ENCODE results near the gene EDDM3A. TPM values are rescaled to one million over a fixed set of nuclear protein-coding genes. Genes with fewer than 3 reads are reported as not detected.
A peak's percentile ranks its signal among the peaks of the same experiment; 100 is the strongest.
"Not testable (repeated sequence)": the region's sequence is repeated elsewhere in the genome, so short reads cannot be mapped to it uniquely, and the experiment has no call there.

EDDM3A gene
- total RNA-seq, 1 donor from 2014 or later: not detected

DNA sequence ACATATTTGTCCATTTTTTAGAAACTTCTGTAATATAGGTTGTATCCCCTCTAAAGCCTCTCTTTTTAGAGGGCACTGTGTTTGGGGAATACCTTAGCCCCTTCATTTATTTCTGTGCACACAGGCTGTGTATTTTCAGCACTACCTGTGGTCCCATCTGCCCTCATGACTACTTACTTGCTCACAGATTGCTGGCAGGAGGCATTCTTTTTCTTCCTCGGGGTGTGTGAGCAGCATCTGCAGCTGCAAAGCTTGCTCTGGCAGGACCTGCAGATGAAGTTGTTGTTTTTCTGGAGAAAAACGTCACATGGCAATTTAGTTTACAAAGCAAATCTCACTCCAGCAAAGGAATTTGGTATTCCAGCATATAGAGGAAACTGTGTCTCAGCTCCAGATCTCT lies 32.8 kb upstream of the EDDM3A start:
- DNase-seq (ENCODE audit: low read depth) (peak; percentile 54), FAIRE-seq (no peak)
- H3K27me3 ChIP-seq (ENCODE audit: control insufficient read depth, insufficient read depth, low read length): no peaks in the 10 kb centered on the region
- H3K36me3 ChIP-seq (ENCODE audit: control insufficient read depth, insufficient read depth, low read length): no peaks in the 10 kb centered on the region
- no peak overlapping the region for H3K4me3 ChIP-seq (ENCODE audit: low read depth, low read length)
- TF ChIP-seq, protein P1, sequence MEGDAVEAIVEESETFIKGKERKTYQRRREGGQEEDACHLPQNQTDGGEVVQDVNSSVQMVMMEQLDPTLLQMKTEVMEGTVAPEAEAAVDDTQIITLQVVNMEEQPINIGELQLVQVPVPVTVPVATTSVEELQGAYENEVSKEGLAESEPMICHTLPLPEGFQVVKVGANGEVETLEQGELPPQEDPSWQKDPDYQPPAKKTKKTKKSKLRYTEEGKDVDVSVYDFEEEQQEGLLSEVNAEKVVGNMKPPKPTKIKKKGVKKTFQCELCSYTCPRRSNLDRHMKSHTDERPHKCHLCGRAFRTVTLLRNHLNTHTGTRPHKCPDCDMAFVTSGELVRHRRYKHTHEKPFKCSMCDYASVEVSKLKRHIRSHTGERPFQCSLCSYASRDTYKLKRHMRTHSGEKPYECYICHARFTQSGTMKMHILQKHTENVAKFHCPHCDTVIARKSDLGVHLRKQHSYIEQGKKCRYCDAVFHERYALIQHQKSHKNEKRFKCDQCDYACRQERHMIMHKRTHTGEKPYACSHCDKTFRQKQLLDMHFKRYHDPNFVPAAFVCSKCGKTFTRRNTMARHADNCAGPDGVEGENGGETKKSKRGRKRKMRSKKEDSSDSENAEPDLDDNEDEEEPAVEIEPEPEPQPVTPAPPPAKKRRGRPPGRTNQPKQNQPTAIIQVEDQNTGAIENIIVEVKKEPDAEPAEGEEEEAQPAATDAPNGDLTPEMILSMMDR (IDR thresholded peaks at IDR 0.05; ENCODE audit: insufficient read depth, low read length, severe bottlenecking): no peak

DNA sequence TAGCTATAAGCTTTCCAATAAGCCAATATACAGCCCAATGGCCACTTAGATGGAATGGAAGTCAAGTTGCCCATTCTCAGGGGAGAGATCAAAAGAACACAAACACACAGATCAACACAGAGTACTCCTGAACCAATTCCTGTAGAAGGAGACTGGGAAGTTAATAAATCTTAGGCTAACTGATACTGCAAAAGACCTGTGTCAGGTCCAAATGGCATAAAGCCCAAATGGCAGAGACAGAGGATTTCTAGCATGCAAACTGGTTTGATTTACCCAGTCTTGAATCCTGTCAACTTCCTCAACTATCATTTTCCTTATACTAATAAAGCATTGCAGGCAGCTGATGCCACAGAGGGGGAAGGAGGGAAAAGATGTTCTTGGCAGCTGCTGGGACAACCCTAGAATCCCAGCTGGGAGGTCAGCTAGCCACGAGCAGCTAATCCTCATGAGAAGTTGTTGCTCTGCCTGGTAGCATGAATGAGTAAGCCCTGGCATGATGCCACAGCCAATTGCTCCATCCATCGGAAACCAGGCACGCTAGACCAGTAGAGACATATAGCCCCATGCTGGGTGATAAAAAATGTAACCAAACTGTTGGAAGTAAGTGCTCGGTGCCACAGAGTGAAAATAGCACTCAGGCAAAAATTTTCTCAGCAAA lies 31.0 kb upstream of the EDDM3A start:
- Histone ChIP-seq H3K27me3 (ENCODE audit: control insufficient read depth, insufficient read depth, low read length) (no peaks in the 10 kb centered on the region), H3K4me3 (ENCODE audit: low read depth, low read length) (no peak overlapping the region), H3K36me3 (ENCODE audit: control insufficient read depth, insufficient read depth, low read length) (no peaks in the 10 kb centered on the region)
- peak; percentile 88 for DNase-seq (ENCODE audit: low read depth)
- TF ChIP-seq, protein P1 (IDR thresholded peaks at IDR 0.05; ENCODE audit: insufficient read depth, low read length, severe bottlenecking): no peak
- FAIRE-seq: peak; percentile 60

DNA sequence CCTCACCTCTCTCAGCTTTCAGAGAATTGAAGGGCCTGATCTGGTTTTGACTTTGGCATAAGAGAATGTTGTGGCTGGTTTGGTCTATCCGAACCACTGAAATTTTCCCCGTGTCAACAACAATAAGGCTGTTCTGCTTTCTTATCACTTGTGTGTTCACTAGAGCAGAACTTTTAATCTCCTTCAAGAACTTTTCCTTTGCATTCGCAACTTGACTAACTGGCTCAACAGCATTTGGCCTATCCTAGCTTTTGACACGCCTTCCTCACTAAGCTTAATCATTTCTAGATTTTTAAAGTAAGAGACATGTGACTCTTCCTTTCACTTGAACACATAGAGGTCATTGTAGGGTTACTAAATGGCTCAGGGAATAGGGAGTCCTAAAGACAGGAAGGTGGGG lies 25.9 kb upstream of the EDDM3A start:
- no peak for FAIRE-seq
- TF ChIP-seq, protein P1 (IDR thresholded peaks at IDR 0.05; ENCODE audit: insufficient read depth, low read length, severe bottlenecking): no peak
- DNase-seq (ENCODE audit: low read depth): peak; percentile 67

DNA sequence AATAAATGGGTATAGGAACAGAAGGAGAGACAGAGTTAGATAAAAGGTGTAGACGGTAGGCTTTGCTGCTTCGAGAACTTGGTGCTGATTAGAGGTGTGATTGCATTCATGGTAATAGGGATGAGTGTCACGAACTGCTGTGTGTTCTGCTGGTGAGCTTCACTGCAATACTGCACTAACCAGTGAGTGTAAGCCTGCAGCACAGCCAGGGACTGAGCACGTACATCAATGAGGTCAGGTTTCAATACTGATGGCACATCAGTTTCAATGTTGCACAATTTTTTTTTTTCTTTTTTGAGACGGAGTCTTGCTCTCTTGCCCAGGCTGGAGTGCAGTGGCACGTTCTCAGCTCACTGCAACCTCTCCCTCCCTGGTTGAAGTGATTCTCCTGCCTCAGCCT lies 24.9 kb upstream of the EDDM3A start:
- TF ChIP-seq, protein P1 (IDR thresholded peaks at IDR 0.05; ENCODE audit: insufficient read depth, low read length, severe bottlenecking): no peak
- DNase-seq (ENCODE audit: low read depth) (no peak), FAIRE-seq (no peak)
- Histone ChIP-seq H3K4me3 (ENCODE audit: low read depth, low read length) (no peak overlapping the region), H3K36me3 (ENCODE audit: control insufficient read depth, insufficient read depth, low read length) (no peaks in the 10 kb centered on the region), H3K27me3 (ENCODE audit: control insufficient read depth, insufficient read depth, low read length) (no peaks in the 10 kb centered on the region)

More for the DNA sequence above, 25.9 kb upstream of the EDDM3A start:
- no peaks in the 10 kb centered on the region for H3K36me3 ChIP-seq (ENCODE audit: control insufficient read depth, insufficient read depth, low read length)
- no peak overlapping the region for H3K4me3 ChIP-seq (ENCODE audit: low read depth, low read length)
- H3K27me3 ChIP-seq (ENCODE audit: control insufficient read depth, insufficient read depth, low read length): no peaks in the 10 kb centered on the region

DNA sequence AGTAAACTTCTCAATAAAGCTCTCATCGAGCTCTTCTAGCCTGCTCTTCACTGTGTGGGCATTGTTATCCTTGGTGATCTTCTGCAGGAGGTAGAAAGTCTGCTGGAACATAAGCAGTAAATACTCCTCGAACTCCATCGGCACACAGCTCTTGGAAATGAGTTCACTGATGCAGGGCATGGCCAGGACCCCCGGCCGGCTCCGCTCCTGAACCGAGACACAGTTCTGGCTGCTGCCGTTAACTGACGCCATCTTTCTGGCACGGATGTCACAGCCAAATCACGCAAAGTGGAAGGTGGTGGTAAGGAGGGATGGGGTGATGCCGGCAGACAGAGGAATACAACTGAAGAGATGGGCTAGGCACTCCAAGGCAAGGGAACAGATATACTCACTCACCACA lies 23.7 kb upstream of the EDDM3A start:
- Histone ChIP-seq H3K27me3 (ENCODE audit: control insufficient read depth, insufficient read depth, low read length) (no peaks in the 10 kb centered on the region), H3K36me3 (ENCODE audit: control insufficient read depth, insufficient read depth, low read length) (no peaks in the 10 kb centered on the region), H3K4me3 (ENCODE audit: low read depth, low read length) (no peak overlapping the region)
- FAIRE-seq (no peak), DNase-seq (ENCODE audit: low read depth) (no peak)
- TF ChIP-seq, protein P1 (IDR thresholded peaks at IDR 0.05; ENCODE audit: insufficient read depth, low read length, severe bottlenecking): no peak

DNA sequence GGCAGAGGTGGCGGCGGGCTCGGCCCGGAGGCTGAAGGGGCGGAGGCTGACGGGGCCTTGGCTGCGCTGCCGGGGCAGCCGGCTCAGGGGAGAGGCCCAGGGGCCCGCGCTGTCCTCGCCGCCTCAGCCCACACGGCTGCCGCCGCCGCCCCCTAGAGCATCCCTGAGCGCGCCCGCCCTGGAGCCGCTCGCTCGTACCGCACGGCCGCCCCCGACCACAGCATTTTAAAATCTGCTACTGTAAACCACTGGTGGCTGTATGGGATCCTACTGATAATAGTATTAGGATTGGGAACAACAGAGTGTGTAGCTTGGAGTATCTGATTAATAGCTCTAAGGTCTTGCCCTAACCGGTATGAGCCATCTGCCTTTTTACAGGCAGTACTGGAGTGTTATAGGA lies 22.2 kb upstream of the EDDM3A start:
- TF ChIP-seq, protein P1 (IDR thresholded peaks at IDR 0.05; ENCODE audit: insufficient read depth, low read length, severe bottlenecking): no peak
- Histone ChIP-seq H3K36me3 (ENCODE audit: control insufficient read depth, insufficient read depth, low read length) (no peaks in the 10 kb centered on the region), H3K27me3 (ENCODE audit: control insufficient read depth, insufficient read depth, low read length) (no peaks in the 10 kb centered on the region), H3K4me3 (ENCODE audit: low read depth, low read length) (no peak overlapping the region)
- DNase-seq (ENCODE audit: low read depth) (no peak), FAIRE-seq (no peak)

DNA sequence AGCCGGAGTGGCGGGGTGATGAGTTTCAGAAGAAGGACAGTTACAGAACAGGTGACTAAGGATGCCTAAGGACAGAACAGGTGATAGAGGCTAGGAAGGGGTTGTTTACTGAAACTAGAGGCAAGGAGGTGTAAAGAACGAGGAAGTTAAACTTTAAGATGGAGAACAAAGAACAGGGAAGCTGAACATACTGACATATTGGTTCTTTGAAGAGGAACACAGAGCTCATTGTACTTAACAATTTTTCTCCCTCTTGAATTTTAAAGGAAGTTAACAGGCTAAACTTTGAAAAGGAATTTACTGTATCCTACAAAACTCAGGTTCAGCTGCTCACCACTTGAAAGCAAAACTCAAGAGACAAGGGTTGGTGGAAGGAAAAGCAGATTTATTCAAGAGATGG lies 19.6 kb upstream of the EDDM3A start:
- not testable (repeated sequence) for DNase-seq (ENCODE audit: low read depth); H3K4me3 ChIP-seq (ENCODE audit: low read depth, low read length); FAIRE-seq; H3K36me3 ChIP-seq (ENCODE audit: control insufficient read depth, insufficient read depth, low read length); H3K27me3 ChIP-seq (ENCODE audit: control insufficient read depth, insufficient read depth, low read length)
